ENCODE data around the gene AKNA. TPM values are rescaled to one million over a fixed set of nuclear protein-coding genes. Genes with fewer than 3 reads are reported as not detected.

AKNA gene
- total RNA-seq, 1 donor from 2014 or later = 4.6 TPM

- no peak for ATAC-seq (ENCODE audit: poor library complexity)
- intact Hi-C loops (cut with DNase I) = no loop called here
- DNase-seq = no peak
Observed at GRCh38 chr9:114287001-114287762, 100.6 kb downstream of the AKNA start.

- ATAC-seq (ENCODE audit: poor library complexity) (no peak), DNase-seq (no peak)
- intact Hi-C loops (cut with DNase I) = no loop called here
Observed at GRCh38 chr9:114286146-114286679, 101.6 kb downstream of the AKNA start.

- DNase-seq (no peak), ATAC-seq (ENCODE audit: poor library complexity) (no peak)
- intact Hi-C loops (cut with DNase I) = no loop called here
Observed at GRCh38 chr9:114285166-114285867, 102.5 kb downstream of the AKNA start.

- no peak for DNase-seq
- ATAC-seq (ENCODE audit: poor library complexity) = no peak
- intact Hi-C loops (cut with DNase I) = no loop called here
Observed at GRCh38 chr9:114284316-114285060, 103.3 kb downstream of the AKNA start.

Other genes starting within 250 kb of the AKNA start
- gene COL27A1, start 232.4 kb downstream of the AKNA start, total RNA-seq = 8.0 TPM
- gene ORM1, start 64.9 kb downstream of the AKNA start, total RNA-seq = 1.2 TPM
- gene ORM2, start 58.1 kb downstream of the AKNA start, total RNA-seq = not detected
- gene WHRN, start 117.5 kb upstream of the AKNA start, total RNA-seq = 0.56 TPM
- gene ATP6V1G1, start 199.8 kb upstream of the AKNA start, total RNA-seq = 60.2 TPM
- gene TMEM268, start 223.3 kb upstream of the AKNA start, total RNA-seq = 2.7 TPM